ENCODE data around the gene CDH23.

The CDH23 gene

GRCh38 chr10:71651928-71652327, 255.2 kb downstream of the CDH23 start:
- POLR2A ChIA-PET (ENCODE audit: low non-redundant PET) = no interaction called here
- CTCF ChIA-PET = no interaction called here
- TF ChIP-seq, protein P1, sequence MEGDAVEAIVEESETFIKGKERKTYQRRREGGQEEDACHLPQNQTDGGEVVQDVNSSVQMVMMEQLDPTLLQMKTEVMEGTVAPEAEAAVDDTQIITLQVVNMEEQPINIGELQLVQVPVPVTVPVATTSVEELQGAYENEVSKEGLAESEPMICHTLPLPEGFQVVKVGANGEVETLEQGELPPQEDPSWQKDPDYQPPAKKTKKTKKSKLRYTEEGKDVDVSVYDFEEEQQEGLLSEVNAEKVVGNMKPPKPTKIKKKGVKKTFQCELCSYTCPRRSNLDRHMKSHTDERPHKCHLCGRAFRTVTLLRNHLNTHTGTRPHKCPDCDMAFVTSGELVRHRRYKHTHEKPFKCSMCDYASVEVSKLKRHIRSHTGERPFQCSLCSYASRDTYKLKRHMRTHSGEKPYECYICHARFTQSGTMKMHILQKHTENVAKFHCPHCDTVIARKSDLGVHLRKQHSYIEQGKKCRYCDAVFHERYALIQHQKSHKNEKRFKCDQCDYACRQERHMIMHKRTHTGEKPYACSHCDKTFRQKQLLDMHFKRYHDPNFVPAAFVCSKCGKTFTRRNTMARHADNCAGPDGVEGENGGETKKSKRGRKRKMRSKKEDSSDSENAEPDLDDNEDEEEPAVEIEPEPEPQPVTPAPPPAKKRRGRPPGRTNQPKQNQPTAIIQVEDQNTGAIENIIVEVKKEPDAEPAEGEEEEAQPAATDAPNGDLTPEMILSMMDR (conservative IDR thresholded peaks at IDR 0.05; ENCODE audit: low read depth) = no peak
- H3K27ac ChIP-seq = no peak overlapping the region
- no peak for DNase-seq (ENCODE audit: low spot score)

DNA sequence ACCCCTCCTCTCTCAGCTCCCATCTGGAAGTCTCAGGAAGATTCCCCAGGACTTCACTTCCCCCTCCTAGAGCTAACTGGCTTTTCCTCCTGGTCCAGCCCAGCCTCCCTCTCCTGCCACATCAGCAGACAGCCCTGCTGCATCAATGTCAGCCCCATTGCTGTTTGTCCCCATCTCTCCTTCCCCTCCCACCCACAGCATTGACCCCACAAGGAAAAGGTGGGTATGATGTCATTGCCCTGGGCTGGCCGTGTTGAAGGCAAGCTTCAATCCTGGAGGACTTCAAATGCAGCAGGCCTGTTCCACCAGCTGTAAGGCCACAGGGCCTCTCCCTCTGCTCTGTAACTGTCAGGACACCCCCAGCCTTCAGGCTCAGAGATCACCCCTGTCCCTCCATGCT, 256.3 kb downstream of the CDH23 start:
- no peak for DNase-seq (ENCODE audit: low spot score)
- TF ChIP-seq, protein P1 (conservative IDR thresholded peaks at IDR 0.05; ENCODE audit: low read depth) = no peak
- no peak overlapping the region for H3K27ac ChIP-seq
- POLR2A ChIA-PET (ENCODE audit: low non-redundant PET) = no interaction called here
- CTCF ChIA-PET = interaction anchor here (0.5 to 1.3 kb wide), 3 partner anchors 44 to 728 kb away, joined by 3 to 4 read pairs (median 3); no protein-coding TSS in a partner anchor

DNA sequence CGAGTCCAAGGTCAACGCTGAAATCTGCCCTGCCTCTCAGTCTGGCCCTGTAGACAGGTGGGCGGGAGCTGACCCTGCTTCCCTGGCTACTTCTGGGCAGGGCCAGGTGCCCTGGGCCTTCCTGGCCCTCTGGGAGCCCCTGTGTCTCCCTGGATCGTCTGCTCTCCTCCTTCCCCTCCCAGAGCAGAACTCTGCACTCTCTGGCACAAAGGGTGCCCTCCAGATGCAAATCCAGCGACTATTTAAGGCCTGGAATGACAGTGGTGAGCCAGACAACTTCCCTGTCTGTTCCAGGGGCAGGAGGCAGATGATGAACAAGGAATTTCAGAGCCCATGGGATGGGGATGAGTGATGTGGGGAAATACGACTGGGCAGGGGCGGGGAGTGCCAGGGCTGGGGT, 259.5 kb downstream of the CDH23 start:
- DNase-seq (ENCODE audit: low spot score) = no peak
- TF ChIP-seq, protein P1 (conservative IDR thresholded peaks at IDR 0.05; ENCODE audit: low read depth) = no peak
- CTCF ChIA-PET = no interaction called here
- POLR2A ChIA-PET (ENCODE audit: low non-redundant PET) = no interaction called here
- no peak overlapping the region for H3K27ac ChIP-seq

DNA sequence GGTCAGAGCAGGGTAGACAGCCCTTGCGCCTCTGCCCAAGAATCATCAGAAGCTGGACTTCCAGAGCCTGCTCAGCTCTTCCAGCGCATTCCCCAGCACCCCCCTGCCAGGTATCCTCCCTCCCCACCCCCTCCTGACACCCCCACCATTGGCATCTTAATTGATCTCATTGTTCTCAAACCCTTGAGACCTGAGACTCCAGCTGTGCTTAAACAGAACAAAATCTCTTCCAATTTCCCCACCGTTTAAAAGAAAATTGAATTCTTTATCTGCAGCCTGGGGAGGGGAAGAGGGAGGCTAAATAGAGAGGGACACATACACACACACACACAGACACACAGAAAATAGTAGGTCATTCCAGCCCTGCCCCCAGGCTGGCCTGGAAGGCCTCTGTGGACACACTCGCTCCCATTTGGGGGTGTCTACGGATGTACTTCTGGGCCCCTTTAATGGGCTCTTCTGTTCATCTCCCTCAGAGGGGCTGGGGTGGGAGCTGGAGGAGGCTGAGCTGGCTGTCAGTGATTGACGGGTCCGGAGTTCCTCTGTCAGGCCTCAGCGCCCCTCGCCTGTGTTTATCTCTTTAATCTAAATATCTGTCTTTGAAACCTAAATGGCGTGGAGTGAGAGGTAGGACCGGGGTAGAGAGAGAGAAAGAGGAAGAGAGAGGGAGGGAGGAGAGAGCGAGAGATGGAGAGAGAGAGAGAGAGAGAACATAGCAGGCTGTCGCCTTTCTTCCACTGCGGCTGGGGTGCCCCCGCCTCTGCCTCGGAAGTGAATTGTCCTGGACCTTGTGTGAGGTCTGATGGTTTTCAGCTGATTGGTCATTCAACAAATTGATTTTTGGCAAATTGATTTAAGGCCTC, 261.1 kb downstream of the CDH23 start:
- CTCF ChIA-PET = interaction anchor here (0.6 to 1.0 kb wide), 3 partner anchors 49 to 1886 kb away, joined by 3 read pairs; no protein-coding TSS in a partner anchor
- no peak for DNase-seq (ENCODE audit: low spot score)
- POLR2A ChIA-PET (ENCODE audit: low non-redundant PET) = no interaction called here
- TF ChIP-seq, protein P1 (conservative IDR thresholded peaks at IDR 0.05; ENCODE audit: low read depth) = no peak
- no peak overlapping the region for H3K27ac ChIP-seq

DNA sequence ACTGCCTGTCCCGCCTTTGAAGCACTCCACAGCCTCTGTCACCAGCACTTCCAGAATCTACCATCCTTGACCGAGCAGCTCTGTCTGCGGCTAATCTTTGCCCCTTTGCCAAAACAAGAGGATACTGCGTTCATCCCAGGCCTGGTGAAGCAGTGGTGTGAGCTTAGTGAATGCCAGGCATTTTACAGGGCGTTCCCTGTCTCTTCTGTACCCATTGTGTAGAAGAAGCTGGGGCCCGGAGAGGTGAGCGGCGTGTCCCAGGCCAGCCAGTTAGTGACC, 261.7 kb downstream of the CDH23 start:
- ChIA-PET CTCF (interaction anchor here (0.6 kb wide), 3 partner anchors 70 to 1886 kb away, joined by 3 to 5 read pairs (median 3); no protein-coding TSS in a partner anchor), POLR2A (ENCODE audit: low non-redundant PET) (no interaction called here)
- no peak overlapping the region for H3K27ac ChIP-seq
- TF ChIP-seq, protein P1 (conservative IDR thresholded peaks at IDR 0.05; ENCODE audit: low read depth) = no peak
- DNase-seq (ENCODE audit: low spot score) = no peak

DNA sequence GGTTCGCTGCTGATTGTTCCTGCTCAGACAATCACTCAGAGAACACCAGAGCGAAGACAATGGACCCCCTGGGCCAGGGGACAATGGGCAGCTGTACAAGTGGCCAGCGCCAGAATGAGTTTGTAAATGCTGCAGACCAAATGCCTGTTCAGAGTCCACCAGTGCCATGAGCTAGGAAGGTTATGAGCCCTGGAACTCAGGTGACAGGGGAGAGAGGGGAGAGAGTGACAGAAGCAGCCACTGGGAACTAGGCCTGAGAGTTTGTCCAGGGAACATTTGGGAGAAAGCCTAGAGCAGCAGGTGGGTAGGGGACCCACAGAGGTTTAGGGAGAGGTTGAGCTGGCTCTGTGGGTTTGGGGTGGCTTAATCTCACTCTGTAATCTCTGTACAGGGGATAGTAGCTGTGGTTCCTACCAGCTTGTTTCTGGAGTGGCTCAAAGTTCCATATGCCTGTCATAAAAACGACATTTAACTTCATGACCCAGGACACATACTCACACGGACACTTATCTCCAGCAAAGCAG, 262.5 kb downstream of the CDH23 start:
- ChIA-PET CTCF (interaction anchor here (0.6 to 0.7 kb wide), 2 partner anchors 69 to 157 kb away, joined by 4 to 5 read pairs; no protein-coding TSS in a partner anchor), POLR2A (ENCODE audit: low non-redundant PET) (no interaction called here)
- H3K27ac ChIP-seq = no peak overlapping the region
- TF ChIP-seq, protein P1 (conservative IDR thresholded peaks at IDR 0.05; ENCODE audit: low read depth) = no peak
- no peak for DNase-seq (ENCODE audit: low spot score)

Measured in RWPE1 (cell line).